ENCODE measurements around the gene DBN1.
"Not testable (repeated sequence)": the region's sequence is repeated elsewhere in the genome, so short reads cannot be mapped to it uniquely, and the experiment has no call there.

The DBN1 gene

DNA sequence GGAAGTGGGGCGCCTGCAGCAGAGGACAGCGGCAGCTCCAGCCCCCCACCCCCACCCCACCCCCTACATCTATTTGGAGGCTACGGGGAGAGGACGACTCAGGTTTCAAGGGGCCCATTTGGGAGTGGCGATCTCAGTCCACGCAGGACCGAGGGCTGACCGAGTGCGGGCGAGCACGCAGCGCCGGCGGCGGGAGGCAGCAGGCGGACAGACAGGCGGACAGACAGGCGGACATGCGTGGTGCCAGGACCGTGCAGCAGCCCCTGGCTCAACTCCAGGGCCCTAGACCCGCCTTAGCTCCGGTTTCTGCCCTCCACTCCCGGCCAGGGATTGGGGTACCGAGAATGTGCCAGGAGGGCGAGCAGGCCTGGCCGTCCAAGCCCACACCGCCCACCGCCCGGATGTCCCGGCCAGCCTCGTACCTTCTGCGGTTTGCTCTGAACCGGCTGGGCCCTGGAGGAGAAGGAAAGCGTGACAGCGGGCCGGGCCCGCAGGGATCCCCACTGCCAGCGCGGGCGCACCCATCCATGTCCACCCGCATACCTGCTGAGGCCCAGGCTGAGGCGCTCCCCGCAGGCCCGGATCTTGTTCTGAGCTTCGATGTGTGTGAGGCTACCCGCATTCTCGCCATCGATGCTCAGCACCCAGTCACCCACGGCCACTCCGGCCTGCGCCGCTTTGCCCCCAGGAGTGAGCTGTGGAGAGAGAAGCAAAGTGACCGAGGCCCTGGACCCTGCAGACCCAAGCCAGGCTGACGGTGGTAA, 18.7 kb upstream of the DBN1 start:
- no peak for DNase-seq

GRCh38 chr5:177491429-177491945, 18.1 kb upstream of the DBN1 start:
- peak; percentile 38 for DNase-seq

- no peak for DNase-seq
Measured at GRCh38 chr5:177490992-177491391, 17.6 kb upstream of the DBN1 start.

DNA sequence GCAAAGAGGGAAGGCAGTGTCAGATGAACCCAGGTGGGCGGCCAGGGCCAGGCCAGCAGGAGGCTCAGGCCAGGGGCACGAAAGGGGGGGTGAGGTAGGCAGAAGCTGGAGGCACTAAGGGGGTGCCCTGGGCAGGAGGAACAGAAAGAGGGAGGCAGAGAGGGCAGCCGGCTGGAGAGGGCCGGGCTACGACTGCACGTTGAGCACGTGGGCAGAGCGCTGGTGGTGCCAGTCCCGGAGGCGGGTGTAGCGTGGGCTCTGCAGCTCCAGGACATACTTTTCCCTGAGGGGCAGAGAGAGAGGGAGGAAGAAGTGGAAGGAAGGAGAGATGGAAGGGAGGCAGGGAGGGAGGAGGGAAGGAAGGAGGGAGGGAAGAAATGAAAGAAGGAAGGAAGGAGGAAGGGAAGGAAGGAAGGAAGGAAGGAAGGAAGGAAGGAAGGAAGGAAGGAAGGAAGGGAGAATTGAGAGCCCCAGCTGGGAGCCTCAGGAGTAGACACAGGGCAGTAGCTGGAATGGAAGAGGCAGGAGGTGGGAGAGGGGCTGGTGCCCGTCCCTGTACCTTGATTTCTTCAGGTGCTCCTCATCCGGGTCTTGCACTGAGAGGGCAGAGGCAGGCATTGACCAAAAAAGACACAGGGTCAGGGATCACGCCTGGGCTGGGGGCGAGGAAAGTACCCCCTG, 17.0 kb upstream of the DBN1 start:
- DNase-seq = no peak

DNA sequence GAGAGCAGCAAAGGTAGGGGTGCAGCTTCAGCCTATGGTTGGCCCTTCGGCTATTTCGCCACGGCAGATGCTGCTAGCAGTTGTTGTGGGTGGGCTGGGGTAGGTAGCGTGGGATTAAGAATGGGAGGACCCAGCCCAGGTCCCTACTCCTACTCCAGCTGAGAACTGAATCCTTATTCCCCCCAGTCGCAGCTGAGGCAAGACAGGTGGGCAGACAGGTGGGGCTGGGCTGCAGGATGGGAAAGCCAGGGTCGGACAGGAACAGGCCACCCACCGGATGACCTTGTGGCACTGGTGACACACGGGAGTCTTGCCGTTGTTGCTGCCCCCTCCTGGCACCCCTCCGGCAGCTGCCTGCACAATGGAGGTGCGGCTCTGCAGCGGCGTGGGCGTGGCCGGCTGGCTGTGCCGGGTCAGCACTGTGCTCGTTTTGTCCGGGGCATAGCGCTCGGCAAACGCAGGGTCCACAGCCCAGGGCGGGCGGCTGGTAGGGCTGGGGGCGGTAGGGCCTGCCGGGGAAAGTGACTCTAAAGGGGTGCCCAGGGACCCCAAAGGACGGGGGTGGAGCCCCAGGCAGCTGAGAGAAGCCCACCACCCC, 15.8 kb upstream of the DBN1 start:
- no peak for DNase-seq

- DNase-seq = no peak
Measured at GRCh38 chr5:177487975-177488374, 14.5 kb upstream of the DBN1 start.

DNA sequence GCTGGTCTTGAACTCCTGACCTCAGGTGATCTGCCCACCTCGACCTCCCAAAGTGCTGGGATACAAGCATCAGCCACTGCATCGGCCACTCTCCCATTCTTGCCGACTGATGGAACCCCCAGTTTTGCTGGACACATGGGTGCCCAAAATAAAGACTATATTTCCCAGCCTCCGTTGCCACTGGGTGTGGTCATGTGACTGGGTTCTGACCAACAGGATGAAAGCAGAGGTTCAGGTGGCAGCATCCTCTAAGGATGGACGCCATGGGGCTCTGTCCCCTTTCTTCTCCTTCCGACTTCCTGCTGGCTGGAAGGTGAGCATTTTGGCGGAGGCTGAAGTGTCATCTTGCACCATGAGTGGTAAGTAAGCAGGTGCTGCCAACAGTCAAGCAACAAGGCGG, 13.7 kb upstream of the DBN1 start:
- DNase-seq = no peak

DNA sequence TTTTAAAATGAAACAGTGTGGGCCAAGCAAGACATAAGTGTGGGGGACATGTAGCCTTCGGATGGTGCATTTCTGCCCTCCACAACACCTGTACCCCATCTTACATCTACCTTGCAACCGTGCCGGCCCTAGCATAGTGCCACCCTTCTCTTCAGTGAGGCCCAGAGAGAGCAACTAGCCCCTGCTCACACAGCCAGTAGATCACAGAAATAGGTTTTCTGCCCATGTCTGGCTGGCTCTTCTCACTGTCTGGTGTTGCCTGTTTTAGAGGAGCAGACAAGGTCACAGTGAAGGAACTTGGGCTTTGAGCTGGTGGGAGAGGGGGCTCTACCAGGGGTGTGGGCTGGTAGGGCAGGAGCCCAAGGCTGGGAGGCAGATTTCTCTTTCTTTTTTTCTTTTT, 12.8 kb upstream of the DBN1 start:
- no peak for DNase-seq

- not testable (repeated sequence) for DNase-seq
Measured at GRCh38 chr5:177485753-177486152, 12.3 kb upstream of the DBN1 start.

GRCh38 chr5:177484902-177485549, 11.6 kb upstream of the DBN1 start:
- no peak for DNase-seq

GRCh38 chr5:177483994-177484901, 10.8 kb upstream of the DBN1 start:
- DNase-seq = no peak

GRCh38 chr5:177483042-177483441, 9.6 kb upstream of the DBN1 start:
- DNase-seq = no peak

DNA sequence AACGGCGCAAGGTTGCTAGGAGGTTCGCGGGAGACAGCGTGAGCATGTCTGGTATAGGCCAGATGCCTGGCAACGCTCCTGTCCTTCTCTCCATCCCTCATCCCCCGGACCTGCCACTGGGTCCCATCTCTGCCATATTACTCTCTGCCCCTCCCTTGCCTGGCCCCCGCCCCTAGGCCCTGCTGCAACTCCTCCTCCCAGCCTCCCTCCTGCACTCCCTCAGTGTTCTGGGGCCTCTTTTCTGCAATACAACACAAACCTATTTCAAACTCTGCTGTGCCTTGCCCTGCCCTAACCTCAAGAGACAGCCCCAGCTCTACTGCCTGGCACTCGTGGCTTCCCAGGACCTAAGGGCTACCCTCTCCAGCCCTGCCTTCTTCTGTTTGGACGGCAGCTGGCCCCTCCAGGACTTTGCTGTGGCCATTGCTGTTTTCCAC, 8.9 kb upstream of the DBN1 start:
- no peak for DNase-seq

DNA sequence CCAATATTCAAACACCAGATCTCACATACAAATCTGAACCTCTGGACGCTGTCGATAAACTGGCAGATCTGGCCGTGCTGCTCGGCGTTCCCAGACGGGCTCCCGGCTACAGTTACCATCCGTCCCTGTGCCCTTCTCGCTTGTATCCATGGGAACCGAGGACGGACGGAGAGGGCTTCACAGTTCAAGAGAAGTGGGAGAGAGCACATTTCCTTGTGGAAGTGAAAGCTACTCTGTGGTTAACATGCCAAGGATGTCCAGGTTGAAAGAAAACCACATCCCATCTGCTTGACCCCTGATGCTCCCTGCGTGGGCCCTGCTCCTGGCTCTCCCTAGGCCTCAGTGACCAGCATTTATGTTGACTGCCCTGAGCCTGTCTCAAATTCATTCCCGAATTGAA, 6.3 kb upstream of the DBN1 start:
- DNase-seq = peak; percentile 46

DNA sequence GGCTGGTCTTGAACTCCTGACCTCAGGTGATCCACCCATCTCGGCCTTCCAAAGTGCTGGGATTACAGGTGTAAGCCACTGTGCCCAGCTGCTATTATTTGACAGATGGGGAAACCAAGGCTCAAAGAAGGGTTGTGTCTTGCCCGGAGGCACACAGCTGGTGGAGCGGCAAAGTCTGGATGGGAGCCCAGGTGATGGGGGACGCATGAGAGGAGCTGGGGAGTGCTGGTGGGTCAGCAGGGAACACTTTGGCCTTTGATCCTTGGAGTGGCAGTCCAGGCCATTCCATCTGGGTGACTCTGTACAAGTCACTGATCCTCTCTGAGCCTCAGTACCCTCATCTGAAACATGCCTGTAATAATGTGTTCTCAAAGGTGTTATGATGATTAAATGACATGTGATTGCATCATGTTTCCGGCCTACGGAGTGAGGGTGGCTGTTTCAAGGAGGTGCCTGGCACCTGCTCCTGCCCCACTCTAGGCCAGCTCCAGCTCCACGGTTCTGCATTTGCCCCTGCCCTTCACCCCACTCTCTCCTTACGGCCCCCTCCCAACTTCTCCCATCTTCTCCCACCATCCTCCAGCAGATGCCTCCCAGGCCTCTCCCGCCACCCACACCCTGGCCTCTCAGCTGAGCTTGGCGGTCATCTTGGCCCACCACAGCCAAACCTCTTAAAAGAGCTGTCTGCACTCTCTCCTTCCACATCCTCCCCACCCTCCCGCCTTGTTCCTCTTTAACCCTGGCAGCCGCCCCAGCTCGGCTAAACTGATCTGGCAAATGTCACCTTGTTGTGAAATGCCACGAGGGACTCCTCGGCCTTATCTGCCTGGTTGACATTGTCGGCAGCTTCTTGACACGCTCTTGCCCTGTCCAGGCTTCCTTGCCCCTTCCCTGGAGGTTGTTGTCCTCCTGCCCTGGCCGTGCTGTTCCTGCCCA, 5.5 kb upstream of the DBN1 start:
- no peak for DNase-seq

DNA sequence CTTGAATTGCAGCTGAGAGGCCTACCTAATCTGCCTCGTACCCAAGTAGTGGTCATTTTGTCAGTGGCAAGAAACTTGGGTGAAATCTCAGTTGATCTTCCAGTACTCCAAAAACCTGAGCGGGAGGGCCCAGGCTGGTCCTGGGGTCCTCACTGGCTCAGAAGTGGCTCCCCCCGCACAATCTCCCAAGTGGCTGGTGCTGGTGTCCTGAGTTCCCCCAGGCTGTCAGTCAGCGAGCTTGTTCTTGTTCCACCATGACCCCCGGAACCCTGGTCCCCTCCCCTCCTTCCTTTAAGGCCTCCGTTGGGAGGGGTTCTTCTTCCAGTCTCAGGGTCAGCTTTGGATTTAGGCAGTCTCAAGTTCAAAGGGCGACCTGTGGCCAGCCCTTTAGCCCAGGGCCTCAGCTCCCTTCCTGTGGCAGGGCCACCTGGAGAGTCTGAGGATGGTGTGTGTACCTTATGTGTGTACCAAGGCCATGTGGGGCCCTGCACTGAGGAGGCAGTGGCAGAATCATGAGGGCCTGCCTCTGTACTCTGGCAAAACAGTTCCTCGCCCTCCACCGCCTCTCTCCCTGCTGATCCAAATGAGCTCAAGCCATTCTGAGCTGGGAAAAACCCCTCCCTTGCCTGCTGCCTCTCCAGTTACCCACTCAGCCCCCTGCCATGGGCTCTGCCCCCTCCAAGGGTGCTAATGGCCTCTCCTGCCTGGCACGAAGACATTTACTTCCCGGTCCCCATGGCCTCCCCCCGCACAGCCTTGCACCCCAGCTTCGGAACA, 4.5 kb upstream of the DBN1 start:
- DNase-seq = no peak

- no peak for DNase-seq
Measured at GRCh38 chr5:177476531-177477233, 3.2 kb upstream of the DBN1 start.

- no peak for DNase-seq
Measured at GRCh38 chr5:177475563-177476427, 2.4 kb upstream of the DBN1 start.

Measured in right kidney (tissue), 1 donor.